Testis (tissue), 3 donors: ENCODE measurements around the gene SPI1. TPM values are rescaled to one million over a fixed set of nuclear protein-coding genes. Genes with fewer than 3 reads are reported as not detected.

ENCODE experiments used
- DNase-seq: peaks from one replicate; pipeline ENCODE4 v3.0.0-alpha.2; 2019
- H3K27ac ChIP-seq, 2 donors: fragments of 200-600 bp; sonication (generic); one replicate each; pipeline ENCODE4 v1.5.1; 2019
- H3K27me3 ChIP-seq: fragments of 200-600 bp; sonication (generic); one replicate; pipeline ENCODE4 v1.5.1; 2019
- H3K36me3 ChIP-seq: fragments of 200-600 bp; sonication (generic); one replicate; pipeline ENCODE4 v1.5.1; 2017; ENCODE audit warnings: low read depth; ENCODE audit errors: missing control alignments
- H3K4me1 ChIP-seq: fragments of 200-600 bp; sonication (generic); one replicate; pipeline ENCODE4 v1.5.1; 2019
- H3K4me3 ChIP-seq, 2 donors: fragments of 200-600 bp; sonication (generic); one replicate each; pipeline ENCODE4 v1.5.1; 2017 to 2019
- H3K9me3 ChIP-seq: fragments of 200-600 bp; sonication (generic); one replicate; pipeline ENCODE4 v1.5.1; 2017
- CTCF ChIP-seq, 3 experiments: fragments of 450-650 bp in 2 of 3; fragments of 200-600 bp in 1 of 3; sonication (generic) in 1 of 3; IDR thresholded peaks; one replicate each; pipeline ENCODE4 v1.5.1; 2016 to 2019; ENCODE audit warnings: antibody characterized with exemption in 3 of 3, mild to moderate bottlenecking in 2 of 3, moderate library complexity in 1 of 3
- POLR2A ChIP-seq: fragments of 450-650 bp; IDR thresholded peaks from one replicate; pipeline ENCODE4 v1.6.1; 2017; ENCODE audit warnings: antibody characterized with exemption, mild to moderate bottlenecking, moderate library complexity
- WGBS, 2 donors: methylation state at CpG; one replicate each; pipeline ENCODE4 v1.1.5; 2018; 5-methylcytosine and 5-hydroxymethylcytosine counted together
- intact Hi-C: fragments of 100-400 bp; cut with DNase I; formaldehyde crosslinking; loops from one replicate; pipeline ENCODE4 v1.15.1; 2023; ENCODE audit warnings: low total_unique reads
- polyA plus RNA-seq: library from polyadenylated mRNA; stranded (reverse); fragments of 350-450 nt; fragmentation: Illumina TruSeq; extraction: RNeasy Lipid Tissue Mini Kit (QIAGEN cat#74804); gene quantifications from one replicate; pipeline ENCODE4 v1.2.3, GENCODE V29; 2014; ENCODE audit warnings: low read depth, low replicate concordance; ENCODE audit not compliant: insufficient read depth
- total RNA-seq, 2 donors: library from RNA; depleted of rRNA; stranded (reverse); fragments of >200 nt; gene quantifications; one replicate each; pipeline ENCODE4 v1.2.3, GENCODE V29; 2016

The SPI1 gene
- total and polyA plus RNA-seq, 3 donors from 2014 or later, result 4.6 to 16.3 (median 7.4) TPM

GRCh38 chr11:47391711-47392432 is 13.5 kb upstream of the SPI1 start:
- intact Hi-C loops, result no loop called here
- peak overlapping the region in 1 of 2 donors; percentile 41 for H3K27ac ChIP-seq
- H3K4me1 ChIP-seq, result no peaks in the 10 kb centered on the region
- H3K27me3 ChIP-seq, result no peaks in the 10 kb centered on the region
- no peaks in the 10 kb centered on the region for H3K9me3 ChIP-seq
- DNase-seq, result no peak
- WGBS, 2 donors, result 90% methylated on average over 15 to 16 of the region's 16 CpGs
- H3K36me3 ChIP-seq, result no peaks in the 10 kb centered on the region
- TF ChIP-seq POLR2A (no peak), CTCF (IDR thresholded peaks at IDR 0.05) (no peak)
- H3K4me3 ChIP-seq, result no peak overlapping the region

GRCh38 chr11:47391077-47391583 is 12.8 kb upstream of the SPI1 start:
- Histone ChIP-seq H3K4me3 (no peak overlapping the region), H3K36me3 (no peaks in the 10 kb centered on the region), H3K9me3 (no peaks in the 10 kb centered on the region), H3K27ac (peak overlapping the region in 1 of 2 donors; percentile 41), H3K4me1 (no peaks in the 10 kb centered on the region), H3K27me3 (no peaks in the 10 kb centered on the region)
- intact Hi-C loops, result no loop called here
- TF ChIP-seq CTCF (IDR thresholded peaks at IDR 0.05) (no peak), POLR2A (no peak)
- 86 to 91% methylated on average over 11 of the region's 11 CpGs for WGBS, 2 donors
- no peak for DNase-seq

DNA sequence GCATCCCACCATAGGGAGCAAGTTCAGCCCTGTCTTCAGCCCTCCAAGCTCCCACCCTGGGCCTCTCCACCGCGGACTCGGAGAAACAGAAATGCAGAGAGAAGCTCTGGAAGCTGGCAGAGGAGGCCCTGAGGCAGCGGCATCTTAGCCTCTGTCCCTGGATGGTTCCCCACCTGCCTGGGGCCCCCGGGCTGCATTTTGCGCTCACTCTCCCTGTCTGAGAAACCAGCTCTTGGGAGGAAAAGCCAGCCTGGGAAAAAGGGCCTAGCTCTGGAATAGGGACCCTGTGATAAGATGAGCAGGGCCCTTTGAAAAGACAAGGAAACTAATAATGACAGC is 12.0 kb upstream of the SPI1 start:
- Histone ChIP-seq H3K27me3 (no peaks in the 10 kb centered on the region), H3K4me1 (no peaks in the 10 kb centered on the region), H3K27ac (no peak overlapping the region), H3K36me3 (no peaks in the 10 kb centered on the region), H3K4me3 (no peak overlapping the region), H3K9me3 (no peaks in the 10 kb centered on the region)
- WGBS, 2 donors, result 97 to 100% methylated on average over 5 to 6 of the region's 6 CpGs
- TF ChIP-seq POLR2A (no peak), CTCF (IDR thresholded peaks at IDR 0.05) (no peak)
- intact Hi-C loops, result no loop called here
- no peak for DNase-seq

GRCh38 chr11:47389577-47390421 is 11.5 kb upstream of the SPI1 start:
- intact Hi-C loops, result no loop called here
- WGBS, 2 donors, result 90 to 91% methylated on average over 17 of the region's 17 CpGs
- Histone ChIP-seq H3K9me3 (no peaks in the 10 kb centered on the region), H3K4me3 (no peak overlapping the region), H3K27me3 (no peaks in the 10 kb centered on the region), H3K36me3 (no peaks in the 10 kb centered on the region), H3K4me1 (no peaks in the 10 kb centered on the region), H3K27ac (no peak overlapping the region)
- TF ChIP-seq POLR2A (no peak), CTCF (IDR thresholded peaks at IDR 0.05) (no peak)
- DNase-seq, result no peak
